BLaER1 treated with 17β-estradiol and CSF1 and Interleukin-3, amounts not matched to agents 10 nM and 100 nM (cell line): ENCODE data around the gene MAP3K7.

Experiments
- H3K27ac ChIP-seq, 11 experiments: shearing (Covaris generic); formaldehyde crosslinking; 2 replicates each; pipeline ENCODE4 v1.8.1; 2022
- H3K27me3 ChIP-seq, 11 experiments: shearing (Covaris generic); formaldehyde crosslinking; 2 replicates each; pipeline ENCODE4 v1.8.1; 2022
- H3K36me3 ChIP-seq, 11 experiments: shearing (Covaris generic); formaldehyde crosslinking; 2 replicates each; pipeline ENCODE4 v1.8.1; 2022
- H3K4me1 ChIP-seq, 10 experiments: shearing (Covaris generic); formaldehyde crosslinking; 2 replicates each; pipeline ENCODE4 v1.8.1; 2022
- H3K4me2 ChIP-seq, 11 experiments: shearing (Covaris generic); formaldehyde crosslinking; 2 replicates each; pipeline ENCODE4 v1.8.1; 2022
- H3K4me3 ChIP-seq, 10 experiments: shearing (Covaris generic); formaldehyde crosslinking; 2 replicates each; pipeline ENCODE4 v1.8.1; 2022
- H3K9ac ChIP-seq, 11 experiments: shearing (Covaris generic); formaldehyde crosslinking; 2 replicates each; pipeline ENCODE4 v1.8.1; 2022
- H3K9me3 ChIP-seq, 11 experiments: shearing (Covaris generic); formaldehyde crosslinking; replicated peaks in 1 of 11; 2 replicates each; pipeline ENCODE4 v1.8.1; 2022
- H4K20me1 ChIP-seq, 11 experiments: shearing (Covaris generic); formaldehyde crosslinking; 2 replicates each; pipeline ENCODE4 v1.8.1; 2022
- Cebpa-rat ChIP-seq, 11 experiments: shearing (Covaris generic); IDR thresholded peaks; 2 replicates each; pipeline ENCODE4 v1.8.1; 2022

Gene MAP3K7

GRCh38 chr6:90586836-90587638 lies at the start of gene MAP3K7:
Gene MAP3K7 (minus strand): TSS chr6:90587072. CDS start chr6:90586883, 189 bp downstream.
- TF ChIP-seq Cebpa-rat (IDR thresholded peaks at IDR 0.05): no peak
- Histone ChIP-seq H3K4me1 (peaks cover 10 to 28% (median 19%) of the 10 kb centered on the region in 10 experiments; a peak in 17 of 20 replicates), H3K36me3 (no peaks in the 10 kb centered on the region), H3K27me3 (no peaks in the 10 kb centered on the region), H3K4me2 (peak within 1 kb of the TSS; percentile 60 to 81 (median 70)), H3K4me3 (peak within 1 kb of the TSS; percentile 85 to 93 (median 87)), H3K9ac (peak within 1 kb of the TSS; percentile 89 to 97 (median 93)), H4K20me1 (peaks cover 5 to 32% (median 23%) of the 10 kb centered on the region in 11 experiments; a peak in 16 of 22 replicates), H3K9me3 (no peaks in the 10 kb centered on the region), H3K27ac (peak within 1 kb of the TSS; percentile 84 to 96 (median 91))

DNA sequence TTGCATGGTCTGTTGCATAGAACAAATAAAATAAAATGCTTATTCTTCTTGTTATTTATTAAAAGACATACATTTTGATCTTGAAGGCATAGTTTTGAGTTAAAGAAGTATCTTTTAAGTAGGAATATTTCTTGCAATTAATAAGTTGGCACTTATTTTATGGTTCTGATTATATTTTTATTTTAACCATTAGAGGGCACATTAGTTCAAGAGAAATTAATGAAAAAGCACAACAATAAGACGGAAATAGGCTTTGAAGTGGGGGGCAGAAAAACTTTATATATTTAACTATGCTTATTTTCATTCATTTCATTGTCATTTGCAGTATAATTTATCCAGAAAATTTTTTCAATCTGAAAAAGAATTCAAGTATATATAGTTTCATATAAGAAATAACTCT lies 44.2 kb upstream of the MAP3K7 start:
- no peak for TF ChIP-seq Cebpa-rat (IDR thresholded peaks at IDR 0.05)
- Histone ChIP-seq H3K27ac (no peak overlapping the region), H3K9ac (no peak overlapping the region), H3K4me2 (no peak overlapping the region), H3K4me1 (no peaks in the 10 kb centered on the region), H3K27me3 (no peaks in the 10 kb centered on the region), H3K4me3 (no peak overlapping the region), H3K9me3 (no peaks in the 10 kb centered on the region), H3K36me3 (no peaks in the 10 kb centered on the region), H4K20me1 (no peaks in the 10 kb centered on the region)

DNA sequence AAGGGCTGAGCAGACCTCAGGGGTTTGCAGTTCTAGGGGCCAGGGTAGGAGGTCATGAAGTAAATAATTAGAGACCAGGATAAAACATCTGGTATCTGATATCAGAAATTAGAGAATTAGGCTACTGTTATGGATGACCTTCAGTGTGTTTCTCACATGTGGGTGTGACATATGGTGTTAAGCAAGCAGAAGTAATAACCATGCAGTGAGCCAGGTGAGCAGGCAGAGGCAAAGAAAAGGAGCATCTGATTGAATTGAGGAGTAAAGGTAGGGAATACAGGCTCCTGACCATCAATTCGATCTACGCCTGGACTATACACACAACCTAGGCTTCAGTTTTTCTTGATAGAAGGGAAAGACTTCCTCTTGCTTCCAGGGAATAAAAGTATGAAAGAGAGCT lies 34.7 kb upstream of the MAP3K7 start:
- Histone ChIP-seq H3K27ac (no peak overlapping the region), H3K4me2 (no peak overlapping the region), H3K4me3 (no peak overlapping the region), H3K27me3 (no peaks in the 10 kb centered on the region), H3K36me3 (no peaks in the 10 kb centered on the region), H4K20me1 (no peaks in the 10 kb centered on the region), H3K4me1 (no peaks in the 10 kb centered on the region), H3K9me3 (no peaks in the 10 kb centered on the region), H3K9ac (no peak overlapping the region)
- TF ChIP-seq Cebpa-rat (IDR thresholded peaks at IDR 0.05): no peak

- Histone ChIP-seq H3K4me2 (no peak overlapping the region), H3K4me3 (no peak overlapping the region), H3K27me3 (no peaks in the 10 kb centered on the region), H3K9me3 (no peaks in the 10 kb centered on the region), H3K36me3 (no peaks in the 10 kb centered on the region), H3K4me1 (no peaks in the 10 kb centered on the region), H3K27ac (no peak overlapping the region), H3K9ac (no peak overlapping the region), H4K20me1 (no peaks in the 10 kb centered on the region)
- no peak for TF ChIP-seq Cebpa-rat (IDR thresholded peaks at IDR 0.05)
Measured at GRCh38 chr6:90619221-90619620, 32.3 kb upstream of the MAP3K7 start.

DNA sequence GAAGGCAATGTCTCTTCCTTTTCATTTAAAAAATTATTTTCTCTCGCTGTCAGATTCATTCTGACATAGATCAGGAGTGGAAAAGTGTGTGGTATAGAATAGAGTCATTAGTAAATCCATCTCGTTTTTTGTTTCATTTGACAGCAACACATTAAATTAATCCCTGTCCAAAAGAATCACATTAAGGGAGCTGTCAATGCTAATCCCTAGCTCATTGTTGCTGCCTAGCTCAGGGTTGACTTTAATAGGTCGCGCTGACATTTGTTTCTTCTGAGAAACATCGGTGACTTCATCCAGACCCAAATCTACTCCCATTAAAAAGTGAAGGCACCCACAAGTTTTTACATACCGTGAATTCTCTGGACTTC lies 25.4 kb upstream of the MAP3K7 start:
- H3K4me2 ChIP-seq: peak overlapping the region in 6 of 11 experiments; percentile 70 to 85 (median 80); a peak in 6 of 22 replicates
- no peaks in the 10 kb centered on the region for H3K36me3 ChIP-seq
- no peak for TF ChIP-seq Cebpa-rat (IDR thresholded peaks at IDR 0.05)
- no peak overlapping the region for H3K4me3 ChIP-seq
- H3K27me3 ChIP-seq: no peaks in the 10 kb centered on the region
- no peak overlapping the region for H3K27ac ChIP-seq
- no peak overlapping the region for H3K9ac ChIP-seq
- no peaks in the 10 kb centered on the region for H3K9me3 ChIP-seq
- no peaks in the 10 kb centered on the region for H4K20me1 ChIP-seq
- peaks cover 0 to 14% (median 7%) of the 10 kb centered on the region in 10 experiments; a peak in 7 of 20 replicates for H3K4me1 ChIP-seq

- H3K27ac ChIP-seq: peak overlapping the region in 10 of 11 experiments; percentile 66 to 89 (median 76); a peak in 20 of 22 replicates
- H3K4me2 ChIP-seq: peak overlapping the region; percentile 70 to 85 (median 78)
- H3K9ac ChIP-seq: peak overlapping the region; percentile 60 to 85 (median 80); a peak in 21 of 22 replicates
Measured at GRCh38 chr6:90611543-90612312, 24.9 kb upstream of the MAP3K7 start.

DNA sequence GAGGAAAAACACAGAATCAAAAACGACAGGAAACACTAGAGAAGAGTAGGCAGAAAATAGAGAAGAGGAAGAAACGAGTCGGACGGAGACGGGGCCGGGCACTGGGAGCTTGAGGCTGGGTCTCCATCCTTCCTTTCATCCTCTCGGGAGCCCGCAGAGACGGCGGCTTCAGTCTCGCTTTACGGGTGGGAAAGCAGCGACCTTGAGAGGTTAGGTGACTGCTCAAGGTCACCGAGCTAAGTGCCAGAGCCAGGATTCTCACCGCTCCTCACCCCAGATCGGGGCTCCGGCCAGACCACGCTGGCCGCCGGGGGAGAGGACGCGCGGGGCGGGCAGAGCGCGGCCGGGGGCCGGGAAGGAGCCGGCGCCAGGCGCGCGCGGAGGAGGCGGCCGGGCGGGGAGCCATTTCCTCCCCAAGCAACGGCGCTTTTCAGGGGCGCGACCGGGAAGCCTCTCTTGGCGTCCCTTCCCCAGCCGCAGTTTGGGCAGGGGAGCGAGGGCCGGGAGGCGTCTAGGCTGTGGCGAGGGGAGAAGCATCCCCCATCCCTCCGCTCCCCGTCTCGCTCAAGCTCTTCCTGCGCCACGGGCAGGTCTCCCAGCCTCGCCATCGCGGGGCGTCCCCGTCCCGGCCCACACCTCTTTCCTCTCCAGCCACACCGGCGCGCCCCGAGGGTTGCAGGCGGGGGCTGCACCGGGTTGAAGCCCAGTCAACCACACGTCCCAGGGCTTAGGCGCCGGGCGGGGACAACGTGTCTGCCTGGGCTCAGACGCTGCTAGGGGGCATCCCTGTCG lies 24.1 kb upstream of the MAP3K7 start:
- Histone ChIP-seq H4K20me1 (no peaks in the 10 kb centered on the region), H3K4me2 (peak overlapping the region; percentile 70 to 85 (median 78)), H3K4me1 (peaks cover 0 to 14% (median 7%) of the 10 kb centered on the region in 10 experiments; a peak in 7 of 20 replicates), H3K9me3 (no peaks in the 10 kb centered on the region), H3K27ac (peak overlapping the region in 10 of 11 experiments; percentile 66 to 89 (median 76); a peak in 20 of 22 replicates), H3K4me3 (peak overlapping the region; percentile 60 to 75 (median 68)), H3K36me3 (no peaks in the 10 kb centered on the region), H3K9ac (peak overlapping the region; percentile 60 to 85 (median 80); a peak in 21 of 22 replicates), H3K27me3 (no peaks in the 10 kb centered on the region)
- TF ChIP-seq Cebpa-rat (IDR thresholded peaks at IDR 0.05): no peak

More at GRCh38 chr6:90611543-90612312, 24.9 kb upstream of the MAP3K7 start:
- Histone ChIP-seq H4K20me1 (no peaks in the 10 kb centered on the region), H3K27me3 (no peaks in the 10 kb centered on the region), H3K4me3 (peak overlapping the region; percentile 60 to 75 (median 68)), H3K4me1 (peaks cover 0 to 14% (median 7%) of the 10 kb centered on the region in 10 experiments; a peak in 7 of 20 replicates), H3K36me3 (no peaks in the 10 kb centered on the region), H3K9me3 (no peaks in the 10 kb centered on the region)
- TF ChIP-seq Cebpa-rat (IDR thresholded peaks at IDR 0.05): no peak

DNA sequence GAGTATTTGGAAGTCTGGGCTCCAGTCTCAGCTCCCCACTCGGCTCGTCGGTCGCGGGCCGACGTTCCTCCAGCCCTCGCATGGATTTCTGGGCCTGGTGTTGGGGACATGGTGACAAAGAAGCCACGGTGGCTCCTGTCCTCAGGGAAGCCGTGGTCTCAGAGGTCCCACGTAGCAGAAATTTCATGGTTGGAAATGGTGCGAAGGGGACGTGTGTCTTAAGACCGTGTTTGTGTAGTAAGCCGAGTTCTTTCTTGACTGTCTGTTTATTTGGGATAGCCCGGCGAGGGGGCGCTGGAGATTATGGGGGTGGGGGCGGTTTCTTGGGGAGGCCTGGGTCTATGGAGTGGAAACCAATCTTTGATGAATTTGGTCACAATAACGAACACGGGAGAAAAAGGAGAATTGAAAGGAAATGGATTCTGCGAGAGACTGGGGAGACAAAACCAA lies 23.5 kb upstream of the MAP3K7 start:
- Histone ChIP-seq H3K9me3 (no peaks in the 10 kb centered on the region), H3K9ac (peak overlapping the region; percentile 60 to 85 (median 80); a peak in 20 of 22 replicates), H3K27me3 (no peaks in the 10 kb centered on the region), H3K4me2 (peak overlapping the region; percentile 70 to 85 (median 78)), H3K27ac (peak overlapping the region in 8 of 11 experiments; percentile 72 to 89 (median 80); a peak in 13 of 22 replicates), H3K4me3 (peak overlapping the region; percentile 60 to 75 (median 68)), H4K20me1 (no peaks in the 10 kb centered on the region), H3K36me3 (no peaks in the 10 kb centered on the region), H3K4me1 (peaks cover 0 to 14% (median 7%) of the 10 kb centered on the region in 10 experiments; a peak in 7 of 20 replicates)
- no peak for TF ChIP-seq Cebpa-rat (IDR thresholded peaks at IDR 0.05)
